H1 (cell line): ENCODE data around the gene TUNAR. TPM values are rescaled to one million over a fixed set of nuclear protein-coding genes. Genes with fewer than 3 reads are reported as not detected.

Experiments
- CTCF ChIA-PET: fragments of 300-600 bp; sonication (Branson Sonifier 250); formaldehyde crosslinking; loops from one replicate; lab custom pipeline; 2021; ENCODE audit not compliant: partially characterized antibody; lab: Charles Lee
- POLR2A ChIA-PET: fragments of 300-600 bp; sonication (Branson Sonifier 250); formaldehyde crosslinking; loops from one replicate; lab custom pipeline; 2021; ENCODE audit warnings: inconsistent platforms; ENCODE audit not compliant: partially characterized antibody; lab: Charles Lee
- DNase-seq, 2 experiments: peaks; one replicate each; pipeline versions ENCODE4 v3.0.0 to v3.0.0-alpha.2; 2010 to 2022; ENCODE audit warnings: low spot score in 2 of 2, low read depth in 1 of 2, mixed read lengths in 1 of 2
- FAIRE-seq: peaks from 2 replicates; lab custom pipeline; 2011; peaks lifted over from hg19 to GRCh38; lab: Jason Lieb, UNC
- H2AFZ ChIP-seq: 2 replicates; pipeline ENCODE4 v1.8.1; 2012; ENCODE audit warnings: low read length, inconsistent platforms
- H2AK5ac ChIP-seq: 2 replicates; pipeline ENCODE4 v1.6.1; 2013; ENCODE audit warnings: low read depth, low read length
- H2BK120ac ChIP-seq: replicated peaks from 2 replicates; pipeline ENCODE3; 2013; ENCODE audit warnings: low read depth, low read length, inconsistent platforms
- H2BK12ac ChIP-seq: 2 replicates; pipeline ENCODE4 v1.6.1; 2013; ENCODE audit warnings: low read depth, low read length
- H2BK15ac ChIP-seq: 2 replicates; pipeline ENCODE4 v1.6.1; 2013; ENCODE audit warnings: low read length
- H2BK20ac ChIP-seq: 2 replicates; pipeline ENCODE4 v1.6.1; 2013; ENCODE audit warnings: low read length
- H2BK5ac ChIP-seq: 2 replicates; pipeline ENCODE4 v1.6.1; 2013; ENCODE audit warnings: low read depth, low read length
- H3K14ac ChIP-seq: 2 replicates; pipeline ENCODE4 v1.6.1; 2013; ENCODE audit warnings: inconsistent platforms; ENCODE audit not compliant: insufficient read length
- H3K18ac ChIP-seq: 2 replicates; pipeline ENCODE4 v1.6.1; 2013; ENCODE audit warnings: low read length; ENCODE audit errors: extremely low read depth
- H3K23ac ChIP-seq: 2 replicates; pipeline ENCODE4 v1.6.1; 2013; ENCODE audit warnings: inconsistent platforms; ENCODE audit not compliant: insufficient read length
- H3K23me2 ChIP-seq: 2 replicates; pipeline ENCODE4 v1.6.1; 2013; ENCODE audit warnings: low read depth, low read length
- H3K27ac ChIP-seq: 2 replicates; pipeline ENCODE4 v1.6.1; 2011; ENCODE audit warnings: low read depth, low read length, inconsistent platforms
- H3K27me3 ChIP-seq, 4 experiments: replicated peaks in 1 of 4; 1 replicate in 1 of 4; 2 replicates in 3 of 4; pipeline versions ENCODE4 v1.6.1 to v1.8.1; 2011 to 2013; ENCODE audit warnings: low read length in 3 of 4, mild to moderate bottlenecking in 3 of 4, inconsistent platforms in 2 of 4, mixed read lengths in 2 of 4, moderate library complexity in 1 of 4; ENCODE audit not compliant: control insufficient read depth in 3 of 4, insufficient read depth in 3 of 4; ENCODE audit errors: extremely low read depth in 1 of 4
- H3K36me3 ChIP-seq, 4 experiments: 2 replicates each; pipeline versions ENCODE4 v1.6.1 to v1.8.1; 2011 to 2013; ENCODE audit warnings: mild to moderate bottlenecking in 4 of 4, low read length in 3 of 4, moderate library complexity in 2 of 4, control low read depth in 1 of 4, inconsistent platforms in 1 of 4; ENCODE audit not compliant: insufficient read depth in 4 of 4, control insufficient read depth in 2 of 4
- H3K4ac ChIP-seq: replicated peaks from 2 replicates; pipeline ENCODE3; 2013; ENCODE audit warnings: low read length, low read depth, mixed read lengths, inconsistent platforms; ENCODE audit not compliant: insufficient read length
- H3K4me1 ChIP-seq, 4 experiments: replicated peaks in 1 of 4; 1 replicate in 1 of 4; 2 replicates in 3 of 4; pipeline versions ENCODE4 v1.6.1 to v1.8.1; 2011 to 2013; ENCODE audit warnings: low read length in 3 of 4, inconsistent platforms in 2 of 4, mixed read lengths in 1 of 4; ENCODE audit not compliant: insufficient read depth in 4 of 4, control insufficient read depth in 3 of 4
- H3K4me2 ChIP-seq, 2 experiments: 2 replicates each; pipeline versions ENCODE4 v1.6.1 to v1.8.1; 2011 to 2013; ENCODE audit warnings: low read depth in 2 of 2, low read length in 2 of 2, control low read depth in 1 of 2, inconsistent platforms in 1 of 2, mild to moderate bottlenecking in 1 of 2; ENCODE audit not compliant: insufficient read depth in 1 of 2
- H3K4me3 ChIP-seq, 4 experiments: fragments of 200-600, 300-600 bp in 1 of 4; sonication (generic), shearing (Covaris generic), sonication (Bioruptor Twin) in 1 of 4; 2 replicates each; pipeline versions ENCODE4 v1.5.1 to v1.8.1; 2011 to 2016; ENCODE audit warnings: low read length in 4 of 4, low read depth in 3 of 4, control low read depth in 2 of 4, inconsistent platforms in 2 of 4, mild to moderate bottlenecking in 2 of 4, mixed read lengths in 1 of 4, moderate library complexity in 1 of 4; ENCODE audit not compliant: insufficient read depth in 2 of 4; ENCODE audit errors: extremely low read depth in 1 of 4
- H3K56ac ChIP-seq: replicated peaks from 2 replicates; pipeline ENCODE3; 2013; ENCODE audit warnings: low read depth, mild to moderate bottlenecking, mixed read lengths, low read length, inconsistent platforms; ENCODE audit not compliant: insufficient read length
- H3K79me1 ChIP-seq: 2 replicates; pipeline ENCODE4 v1.6.1; 2013; ENCODE audit warnings: low read depth, low read length, control low read depth
- H3K79me2 ChIP-seq, 2 experiments: 2 replicates each; pipeline versions ENCODE4 v1.6.1 to v1.8.1; 2012 to 2013; ENCODE audit warnings: low read length in 2 of 2, mild to moderate bottlenecking in 2 of 2, inconsistent platforms in 1 of 2; ENCODE audit not compliant: insufficient read depth in 2 of 2, control insufficient read depth in 1 of 2
- H3K9ac ChIP-seq, 4 experiments: replicated peaks in 1 of 4; 1 replicate in 1 of 4; 2 replicates in 3 of 4; pipeline versions ENCODE4 v1.6.1 to v1.8.1; 2011 to 2013; ENCODE audit warnings: low read depth in 3 of 4, low read length in 3 of 4, control low read depth in 2 of 4, mild to moderate bottlenecking in 2 of 4, moderate library complexity in 2 of 4, inconsistent platforms in 1 of 4; ENCODE audit errors: extremely low read depth in 1 of 4
- H3K9me3 ChIP-seq, 2 experiments: 2 replicates each; pipeline versions ENCODE4 v1.6.1 to v1.8.1; 2012 to 2013; ENCODE audit warnings: mild to moderate bottlenecking in 2 of 2, moderate library complexity in 2 of 2, control low read depth in 1 of 2, inconsistent platforms in 1 of 2, low read depth in 1 of 2, low read length in 1 of 2, mixed read lengths in 1 of 2; ENCODE audit not compliant: insufficient read depth in 2 of 2
- H4K20me1 ChIP-seq, 2 experiments: replicated peaks in 1 of 2; 2 replicates each; pipeline versions ENCODE3 to v1.8.1; 2011 to 2013; ENCODE audit warnings: inconsistent platforms in 2 of 2, low read length in 2 of 2, mild to moderate bottlenecking in 1 of 2; ENCODE audit not compliant: insufficient read depth in 2 of 2, control insufficient read depth in 1 of 2
- H4K5ac ChIP-seq: 2 replicates; pipeline ENCODE4 v1.6.1; 2013; ENCODE audit warnings: low read length, low read depth, mixed read lengths, inconsistent platforms; ENCODE audit not compliant: insufficient read length
- H4K8ac ChIP-seq: 2 replicates; pipeline ENCODE4 v1.8.0; 2013; ENCODE audit warnings: mild to moderate bottlenecking, moderate library complexity, low read length, inconsistent platforms; ENCODE audit not compliant: insufficient read depth; ENCODE audit errors: extremely low read depth
- H4K91ac ChIP-seq: replicated peaks from 2 replicates; pipeline ENCODE3; 2013; ENCODE audit warnings: low read length, mixed read lengths, inconsistent platforms; ENCODE audit not compliant: insufficient read length
- ATF3 ChIP-seq: IDR thresholded peaks from 2 replicates; pipeline ENCODE4 v1.6.1; 2011; ENCODE audit warnings: low read depth, mild to moderate bottlenecking, low read length; ENCODE audit not compliant: insufficient read depth
- EGR1 ChIP-seq: IDR thresholded peaks from 2 replicates; pipeline ENCODE4 v1.6.1; 2011; ENCODE audit warnings: low read depth, low read length, borderline replicate concordance
- HDAC2 ChIP-seq, 2 experiments: fragments of 300-600 bp in 1 of 2; sonication (generic) in 1 of 2; IDR thresholded peaks; 2 replicates each; pipeline ENCODE4 v1.6.1; 2011 to 2012; ENCODE audit warnings: low read depth in 2 of 2, low read length in 2 of 2, mild to moderate bottlenecking in 2 of 2, moderate library complexity in 2 of 2, borderline replicate concordance in 1 of 2, inconsistent platforms in 1 of 2
- KDM1A ChIP-seq: fragments of 200-600, 300-600 bp; sonication (generic); IDR thresholded peaks from 2 replicates; pipeline ENCODE4 v1.7.1; 2016; ENCODE audit warnings: mild to moderate bottlenecking, low read length, borderline replicate concordance
- POLR2AphosphoS5 ChIP-seq: IDR thresholded peaks from 2 replicates; pipeline ENCODE4 v1.6.1; 2011; ENCODE audit warnings: low read depth, low read length
- TAF1 ChIP-seq: IDR thresholded peaks from 2 replicates; pipeline ENCODE4 v1.6.1; 2011; ENCODE audit warnings: mild to moderate bottlenecking, low read depth, low read length
- WGBS, 2 experiments: shearing (Covaris generic) in 1 of 2; methylation state at CpG; one replicate each; pipeline versions ENCODE4 v1.1.6 to v1.1.7; 2013 to 2015; ENCODE audit warnings: low lambda C conversion rate in 2 of 2, mixed read lengths in 2 of 2, inconsistent platforms in 1 of 2, low coverage in 1 of 2, missing lambda C conversion rate in 1 of 2; ENCODE audit not compliant: insufficient replicate concordance in 2 of 2, insufficient coverage in 1 of 2, insufficient read length in 1 of 2; ENCODE audit errors: extremely low coverage in 1 of 2, missing lambda C conversion rate in 1 of 2; 5-methylcytosine and 5-hydroxymethylcytosine counted together
- polyA plus RNA-seq, 7 experiments: library from polyadenylated mRNA; depleted of rRNA in 3 of 7; stranded (reverse) in 5 of 7; unstranded in 2 of 7; fragments of >200 nt in 5 of 7; fragments of 200-250 nt in 2 of 7; gene quantifications; 1 replicate in 5 of 7; 2 replicates in 1 of 7; 4 replicates in 1 of 7; pipeline versions ENCODE4 v1.2.1 to v1.2.3, GENCODE V29; 2011 to 2013; ENCODE audit warnings: missing spikeins in 2 of 7, mixed read lengths in 2 of 7
- total RNA-seq: library from RNA; stranded (reverse); fragmentation: NEBNext Ultra II Directional; extraction: Animal tissue kit (Norgen Biotek cat#: 25700); gene quantifications from 2 replicates; pipeline ENCODE4 v1.2.1, GENCODE V29; 2021

TUNAR gene
- total and polyA plus RNA-seq, 2 of the 8 experiments (the other 6 are each of a cell fraction or from before 2014, with no cell fraction given), result 12.8 to 63.9 TPM

- POLR2A ChIA-PET, result no interaction called here
- no peak overlapping the region for H2AFZ ChIP-seq
- FAIRE-seq (no peak), DNase-seq (no peak)
- no peak overlapping the region for H4K91ac ChIP-seq
- no peaks in the 10 kb centered on the region for H3K36me3 ChIP-seq
- no peak overlapping the region for H3K27ac ChIP-seq
- H4K5ac ChIP-seq, result no peak overlapping the region
- H4K8ac ChIP-seq, result no peak overlapping the region
- no peak overlapping the region for H3K18ac ChIP-seq
- H2BK5ac ChIP-seq, result no peak overlapping the region
- H4K20me1 ChIP-seq, result no peaks in the 10 kb centered on the region
- no peak overlapping the region for H3K4me3 ChIP-seq
- 87% methylated on average over 7 of the region's 7 CpGs; no CpG with 5 or more reads in 1 of the 2 experiments for WGBS, 2 experiments
- no peak overlapping the region for H2BK12ac ChIP-seq
- no peak overlapping the region for H2BK15ac ChIP-seq
- H3K23ac ChIP-seq, result no peak overlapping the region
- H2BK120ac ChIP-seq, result no peak overlapping the region
- CTCF ChIA-PET, result interaction anchor here (0.6 to 2.0 kb wide), 5 partner anchors 23 to 187 kb away, joined by 3 to 10 read pairs (median 4); no protein-coding TSS in a partner anchor
- H3K9me3 ChIP-seq, result peaks cover 0 to 4% of the 10 kb centered on the region in 2 experiments; a peak in 2 of 4 replicates
- H3K4ac ChIP-seq, result no peak overlapping the region
- H3K23me2 ChIP-seq, result peaks cover 2% of the 10 kb centered on the region; the same call in 1 of the 2 replicates
- no peaks in the 10 kb centered on the region for H3K79me2 ChIP-seq
- TF ChIP-seq TAF1 (no peak), HDAC2 (IDR thresholded peaks at IDR 0.05; ENCODE audit: borderline replicate concordance in 1 of 2, low read depth in 2 of 2, low read length in 2 of 2) (peak in 1 of 2 experiments; percentile 76; a peak in 1 of 4 replicates), EGR1 (no peak), POLR2AphosphoS5 (no peak), ATF3 (no peak), KDM1A (peak; percentile 92)
- TF ChIP-seq, all 59 proteins: peak for 2
- no peak overlapping the region for H2BK20ac ChIP-seq
- peaks cover 0 to 10% (median 4%) of the 10 kb centered on the region in 4 experiments; a peak in 3 of 7 replicates for H3K4me1 ChIP-seq
- no peak overlapping the region for H3K56ac ChIP-seq
- no peak overlapping the region for H3K4me2 ChIP-seq
- H3K14ac ChIP-seq, result no peak overlapping the region
- no peak overlapping the region for H2AK5ac ChIP-seq
- no peak overlapping the region for H3K9ac ChIP-seq
- peaks cover 0 to 6% (median 5%) of the 10 kb centered on the region in 4 experiments; a peak in 5 of 7 replicates for H3K27me3 ChIP-seq
- H3K79me1 ChIP-seq, result no peaks in the 10 kb centered on the region
Measured at GRCh38 chr14:95870772-95871171, 5.9 kb upstream of the TUNAR start.
